HuH-7 (cell line): Measurements from ENCODE around the gene THAP12.
"Not testable (repeated sequence)": the region's sequence is repeated elsewhere in the genome, so short reads cannot be mapped to it uniquely, and the experiment has no call there.

Experiments
- DNase-seq: peaks from one replicate; pipeline ENCODE4 v3.0.0; 2011; ENCODE audit warnings: low spot score

The THAP12 gene

GRCh38 chr11:76380977-76381719 lies at the start of gene THAP12, which contains the start of gene GVQW3:
Gene THAP12 (minus strand): TSS chr11:76381132. CDS start chr11:76380836, 296 bp downstream.
Gene GVQW3 (plus strand): TSS chr11:76381323. CDS start chr11:76381829, 506 bp downstream.
- peak; percentile 98 for DNase-seq

- DNase-seq, result no peak
Observed at GRCh38 chr11:76426660-76427059, 45.7 kb upstream of the THAP12 start.

GRCh38 chr11:76424891-76425290 lies 44.0 kb upstream of the THAP12 start:
- no peak for DNase-seq

GRCh38 chr11:76424379-76424778 lies 43.4 kb upstream of the THAP12 start:
- DNase-seq, result no peak

GRCh38 chr11:76419896-76420295 lies 39.0 kb upstream of the THAP12 start:
- peak; percentile 32 for DNase-seq

GRCh38 chr11:76415073-76415472 lies 34.1 kb upstream of the THAP12 start:
- no peak for DNase-seq

GRCh38 chr11:76410851-76411357 lies 30.0 kb upstream of the THAP12 start:
- DNase-seq, result no peak

- no peak for DNase-seq
Observed at GRCh38 chr11:76408171-76408965, 27.4 kb upstream of the THAP12 start.

- no peak for DNase-seq
Observed at GRCh38 chr11:76406359-76406758, 25.4 kb upstream of the THAP12 start.

- DNase-seq, result not testable (repeated sequence)
Observed at GRCh38 chr11:76401484-76401883, 20.6 kb upstream of the THAP12 start.

- DNase-seq, result no peak
Observed at GRCh38 chr11:76400967-76401366, 20.0 kb upstream of the THAP12 start.

- DNase-seq, result no peak
Observed at GRCh38 chr11:76397383-76397782, 16.5 kb upstream of the THAP12 start.

GRCh38 chr11:76395296-76395695 lies 14.4 kb upstream of the THAP12 start:
- no peak for DNase-seq

- no peak for DNase-seq
Observed at GRCh38 chr11:76394411-76394810, 13.5 kb upstream of the THAP12 start.

- no peak for DNase-seq
Observed at GRCh38 chr11:76392870-76393269, 11.9 kb upstream of the THAP12 start.

- no peak for DNase-seq
Observed at GRCh38 chr11:76391811-76392475, 11.0 kb upstream of the THAP12 start.

- DNase-seq, result no peak
Observed at GRCh38 chr11:76391021-76391420, 10.1 kb upstream of the THAP12 start.

- no peak for DNase-seq
Observed at GRCh38 chr11:76388408-76388807, 7.5 kb upstream of the THAP12 start.

GRCh38 chr11:76385903-76386302 lies 5.0 kb upstream of the THAP12 start:
- DNase-seq, result peak; percentile 32

GRCh38 chr11:76382209-76382608 lies 1.3 kb upstream of the THAP12 start:
- DNase-seq, result no peak

- peak; percentile 14 for DNase-seq
Observed at GRCh38 chr11:76380159-76380976, 564 bp downstream of the THAP12 start.

- no peak for DNase-seq
Observed at GRCh38 chr11:76379807-76380158, 1.1 kb downstream of the THAP12 start.
